ENCODE results near the gene KBTBD13.
A peak's percentile ranks its signal among the peaks of the same experiment; 100 is the strongest.
"Not testable (repeated sequence)": the region's sequence is repeated elsewhere in the genome, so short reads cannot be mapped to it uniquely, and the experiment has no call there.

KBTBD13 gene

DNA sequence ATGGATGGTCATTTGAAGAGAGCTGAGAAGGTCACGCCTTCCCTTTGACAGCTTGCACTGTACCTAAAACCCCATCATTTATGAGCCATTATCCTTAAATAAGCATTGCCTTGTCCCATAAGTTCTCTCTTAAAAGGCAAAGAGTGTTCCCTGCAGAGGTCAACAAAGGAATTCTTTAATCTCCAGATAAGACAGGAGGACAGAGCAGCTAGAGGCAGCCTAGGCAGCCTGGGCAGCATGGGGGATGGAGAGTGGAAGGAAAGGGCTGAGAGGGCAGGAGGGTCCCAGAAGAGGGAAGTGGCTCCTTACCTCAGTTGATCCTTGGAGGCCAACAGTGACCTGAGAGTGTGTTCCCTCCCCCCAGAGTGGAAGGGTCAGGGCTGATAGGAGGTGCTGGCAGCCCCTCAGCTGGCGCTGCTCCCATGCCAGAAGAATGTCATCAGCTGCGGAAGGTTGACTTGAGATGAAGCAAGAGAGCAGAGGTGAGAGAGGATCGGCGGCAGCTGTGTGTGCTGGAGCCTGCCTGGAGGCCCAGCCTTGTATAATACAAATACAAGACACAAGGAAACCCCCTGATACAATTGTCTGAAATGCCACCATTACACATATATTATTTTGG is 12.8 kb downstream of the KBTBD13 start:
- peak; percentile 72 for DNase-seq (ENCODE audit: low spot score)

DNA sequence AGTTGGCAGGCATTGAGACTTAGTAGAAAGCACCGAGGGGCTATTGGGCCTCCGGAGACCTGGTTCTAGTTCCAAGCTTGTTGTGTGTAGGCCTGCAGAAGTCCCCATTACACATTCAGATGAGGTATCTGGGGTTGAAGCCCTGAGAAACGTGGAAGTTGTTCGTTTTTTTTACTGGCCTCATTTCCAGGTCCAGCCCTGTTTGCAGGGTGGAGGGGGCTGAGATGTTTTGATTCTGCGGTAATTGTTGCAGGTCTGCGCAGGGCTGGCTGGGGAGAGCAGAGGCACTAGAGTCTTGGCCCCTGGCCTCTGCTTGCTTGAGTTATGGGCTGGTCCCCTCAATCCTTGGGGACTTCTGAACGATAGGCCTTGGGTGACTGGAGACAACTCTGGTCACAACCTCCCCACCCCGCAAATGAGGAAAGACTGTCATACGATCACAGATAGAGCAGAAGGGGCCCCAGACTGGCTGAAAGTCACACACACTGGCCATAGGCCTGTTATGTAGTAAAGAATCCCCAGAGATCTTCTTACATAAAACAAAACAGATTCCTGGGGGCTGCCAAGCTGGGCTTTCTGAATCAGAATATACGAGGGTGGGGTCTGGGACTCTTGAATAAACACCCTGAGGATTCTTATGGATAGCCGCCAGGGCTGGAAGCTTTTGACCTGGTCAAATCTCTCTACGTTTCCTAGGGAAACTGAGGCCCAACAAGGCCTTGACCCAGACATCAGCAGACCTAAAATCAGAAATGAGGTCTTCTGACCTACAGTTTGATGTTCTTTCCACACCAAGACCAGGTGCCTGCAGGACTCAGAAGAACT is 15.6 kb downstream of the KBTBD13 start:
- DNase-seq (ENCODE audit: low spot score): no peak

DNA sequence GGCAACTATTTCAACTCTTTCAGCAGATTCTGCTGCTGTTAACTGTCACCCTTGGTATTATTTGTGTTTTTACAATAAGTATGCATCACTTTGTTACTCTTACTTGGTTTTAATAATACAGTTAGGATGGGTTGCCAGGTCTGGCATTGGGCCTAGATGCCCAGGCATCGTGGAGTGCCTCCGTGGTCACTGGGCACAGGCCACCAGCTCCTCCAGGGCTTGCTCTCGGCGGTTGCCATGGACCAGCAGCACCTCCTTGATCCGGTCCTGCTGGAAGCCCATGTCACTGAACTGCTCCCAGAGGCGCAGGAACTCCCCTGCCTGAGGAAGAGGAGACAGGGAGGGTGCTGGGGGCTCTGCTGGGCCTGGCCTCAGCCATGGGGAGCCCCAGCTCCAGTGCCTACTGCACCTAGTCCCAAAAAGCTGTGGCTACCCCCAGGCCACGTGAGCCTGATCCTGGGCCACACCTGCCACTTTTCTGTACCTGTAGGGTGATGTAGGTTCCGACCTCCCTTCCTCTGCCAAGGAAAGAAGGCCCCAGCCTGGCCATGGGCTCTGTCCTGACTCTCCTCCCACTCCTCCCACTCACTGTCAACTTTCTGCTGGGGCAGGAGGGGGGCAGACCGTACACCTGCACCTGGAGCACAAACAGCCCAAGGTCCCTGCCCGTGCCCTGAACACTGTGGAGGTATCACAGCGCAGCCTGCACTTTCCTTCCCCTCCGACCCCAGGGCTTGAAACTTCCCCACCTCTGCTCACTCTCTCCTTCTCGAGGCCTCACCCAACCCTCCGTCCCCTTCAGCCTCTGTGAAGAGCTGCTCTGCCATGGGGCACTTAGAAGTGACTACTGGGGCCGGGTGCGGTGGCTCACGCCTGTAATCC is 16.6 kb downstream of the KBTBD13 start:
- DNase-seq (ENCODE audit: low spot score): no peak

DNA sequence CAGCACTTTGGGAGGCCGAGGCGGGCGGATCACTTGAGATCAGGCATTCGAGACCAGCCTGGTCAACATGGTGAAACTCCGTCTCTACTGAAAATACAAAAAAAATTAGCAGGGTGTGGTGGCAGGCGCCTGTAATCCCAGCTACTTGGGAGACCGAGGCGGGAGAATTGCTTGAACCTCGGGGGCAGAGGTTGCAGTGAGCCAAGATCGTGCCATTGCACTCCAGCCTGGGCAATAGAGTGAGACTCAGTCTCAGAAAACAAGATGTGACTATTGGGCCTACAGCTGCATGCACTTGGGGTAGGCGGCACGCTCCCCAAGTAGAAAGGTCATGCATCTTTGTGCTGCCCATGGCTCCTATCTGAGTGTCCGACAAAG is 17.2 kb downstream of the KBTBD13 start:
- not testable (repeated sequence) for DNase-seq (ENCODE audit: low spot score)

DNA sequence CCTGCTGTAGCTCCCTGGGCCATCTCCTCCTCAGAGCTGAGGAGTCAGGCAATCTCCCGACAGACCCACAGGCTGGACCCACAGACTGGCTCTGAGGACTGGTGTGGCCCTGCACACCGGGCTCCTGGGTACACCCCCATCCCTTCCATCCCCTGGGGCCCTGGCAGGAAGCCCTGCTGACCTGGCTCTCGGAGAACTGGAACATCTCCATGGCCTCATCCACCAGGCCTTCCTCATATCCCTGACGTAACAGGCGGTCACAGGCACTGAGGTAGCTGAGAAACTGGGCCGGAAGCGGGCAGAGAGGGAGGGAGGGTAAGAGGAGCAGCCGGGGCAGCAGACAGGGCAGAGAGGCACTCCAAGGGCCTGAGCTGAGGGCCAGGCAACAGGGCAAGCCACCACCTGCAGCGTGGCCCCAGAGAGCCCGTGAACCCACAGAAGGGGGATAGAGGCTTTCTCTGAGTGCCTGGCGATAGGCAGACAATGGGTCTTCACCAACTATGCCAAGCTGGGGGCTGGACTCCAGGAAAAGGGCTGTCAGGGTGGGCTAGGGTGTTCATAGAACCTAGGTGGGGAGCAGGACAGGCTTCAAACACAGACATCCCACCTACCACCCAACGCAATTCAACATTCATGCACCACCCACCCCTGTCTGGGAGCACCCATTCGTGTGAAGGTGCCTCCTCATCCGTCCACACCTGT is 17.9 kb downstream of the KBTBD13 start:
- DNase-seq (ENCODE audit: low spot score): no peak

DNA sequence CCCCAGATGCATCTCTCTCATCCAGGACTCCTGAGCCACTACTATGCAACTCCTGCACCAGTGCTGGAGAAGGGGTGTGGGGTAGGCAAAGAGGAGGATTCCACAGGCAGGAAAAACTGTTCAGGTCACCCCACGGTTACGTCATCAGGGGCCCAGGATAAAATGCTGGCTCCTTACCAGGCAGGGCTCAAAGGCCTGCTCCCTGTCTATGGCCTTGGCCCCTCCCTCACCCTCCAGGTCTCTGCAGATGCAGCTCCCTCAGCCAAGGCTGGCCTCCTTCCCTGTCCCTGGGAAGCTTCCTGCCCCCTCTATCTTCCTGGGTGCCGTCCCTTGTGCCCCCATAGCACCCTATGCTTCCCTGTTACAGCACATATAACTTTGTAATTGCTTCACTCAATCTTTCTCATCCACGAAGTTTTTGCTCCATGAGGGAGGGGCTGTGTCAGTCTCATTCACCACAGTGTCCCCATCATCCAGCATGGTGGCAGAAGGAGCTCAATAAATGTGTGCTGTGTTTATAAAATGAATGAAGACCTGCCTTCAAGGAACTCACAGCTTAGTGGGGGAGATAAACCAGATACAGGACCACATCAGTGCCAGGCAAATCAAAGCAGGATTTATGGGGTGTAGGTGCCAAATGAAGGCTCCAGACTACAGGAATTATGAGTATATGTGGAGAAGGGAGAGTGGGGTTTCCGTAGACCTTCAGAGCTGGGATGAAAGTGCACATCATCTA is 18.6 kb downstream of the KBTBD13 start:
- no peak for DNase-seq (ENCODE audit: low spot score)

DNA sequence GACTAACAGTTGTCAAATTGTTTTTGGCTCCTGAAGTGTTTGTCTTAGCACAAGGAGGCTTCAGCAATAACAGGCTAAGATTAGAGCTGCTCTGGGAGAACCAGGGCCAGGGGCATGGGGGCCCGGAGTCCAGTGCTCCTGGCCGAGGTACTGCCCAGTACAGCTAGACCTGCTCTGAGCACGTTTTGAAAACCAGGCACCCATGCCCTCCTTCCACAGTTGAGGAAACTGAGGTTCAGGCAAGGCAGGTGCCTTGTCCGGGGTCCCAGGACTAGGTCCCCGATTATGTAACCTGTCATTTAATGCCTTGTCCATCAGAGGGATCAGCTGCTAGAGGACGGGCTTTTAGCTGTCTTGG is 19.2 kb downstream of the KBTBD13 start:
- no peak for DNase-seq (ENCODE audit: low spot score)

DNA sequence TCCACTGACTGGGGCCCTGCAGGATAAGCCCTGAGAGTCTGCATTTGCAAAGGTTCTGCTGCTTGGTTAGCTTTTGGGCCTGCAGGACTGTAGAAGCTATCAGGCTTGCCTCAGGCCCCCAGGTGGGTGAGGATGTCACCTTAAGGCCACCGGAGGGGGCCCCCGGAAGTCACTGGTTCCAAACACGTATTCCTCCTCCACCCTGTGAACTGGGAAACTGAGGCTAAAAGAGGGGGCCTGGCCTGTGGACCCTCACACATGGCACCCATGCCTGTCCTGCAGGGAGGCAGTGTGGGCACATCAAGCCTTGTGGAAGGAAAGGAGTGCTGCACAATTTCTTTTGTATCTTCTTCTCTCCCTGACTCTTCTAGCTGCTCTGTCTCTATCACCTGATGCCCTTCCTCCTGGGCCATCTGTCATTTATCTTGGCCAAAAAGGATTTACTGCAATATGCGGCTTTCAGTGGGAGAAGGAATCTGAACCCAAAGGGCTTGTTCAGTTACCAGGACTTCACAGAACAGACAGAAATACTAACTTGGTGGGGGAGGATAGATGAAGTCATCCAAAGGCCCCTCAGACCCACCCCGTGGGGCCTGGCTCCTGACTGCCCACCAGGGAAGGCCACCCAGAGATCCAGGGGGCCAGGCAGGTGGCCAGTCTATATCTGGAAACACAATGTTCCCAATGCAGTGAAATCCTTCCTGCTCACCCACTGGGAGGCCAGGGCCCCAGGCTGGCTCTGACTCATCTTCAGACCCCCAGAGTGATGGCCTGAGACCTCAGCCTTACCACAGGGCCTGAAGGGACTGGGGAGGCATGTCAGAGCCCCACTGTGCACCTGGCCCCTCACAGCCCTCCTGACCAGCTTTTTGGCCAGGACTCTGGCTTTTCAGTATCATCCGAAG is 20.2 kb downstream of the KBTBD13 start:
- no peak for DNase-seq (ENCODE audit: low spot score)

DNA sequence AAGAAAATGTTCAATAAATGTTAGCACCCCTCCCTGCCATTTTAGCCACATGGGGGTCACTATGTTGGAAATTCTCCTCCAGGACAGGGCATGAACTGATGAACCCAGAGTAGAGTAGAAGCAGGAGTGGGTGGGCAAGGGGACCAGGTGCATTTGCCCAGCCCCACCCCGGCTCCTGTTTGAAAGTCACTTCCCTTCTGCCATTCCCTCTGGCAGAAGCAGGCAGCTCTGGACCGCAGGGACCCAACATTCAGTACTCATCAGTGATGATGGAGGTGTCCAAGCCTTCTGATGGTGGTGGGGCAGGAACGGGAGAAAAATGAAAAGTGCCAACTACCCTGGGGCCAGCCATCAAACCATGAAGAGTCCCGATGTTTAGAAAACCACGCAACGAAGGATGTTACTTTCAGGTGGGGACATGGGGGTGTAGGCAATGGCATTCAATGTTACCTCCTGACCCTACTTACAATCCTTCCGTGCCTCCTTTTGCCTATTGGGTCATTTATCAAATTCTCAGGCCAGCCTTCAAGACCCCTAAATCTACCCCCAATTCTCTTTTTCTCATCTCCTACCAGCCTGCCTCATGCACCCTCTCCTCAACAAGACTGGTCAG is 21.2 kb downstream of the KBTBD13 start:
- no peak for DNase-seq (ENCODE audit: low spot score)

DNA sequence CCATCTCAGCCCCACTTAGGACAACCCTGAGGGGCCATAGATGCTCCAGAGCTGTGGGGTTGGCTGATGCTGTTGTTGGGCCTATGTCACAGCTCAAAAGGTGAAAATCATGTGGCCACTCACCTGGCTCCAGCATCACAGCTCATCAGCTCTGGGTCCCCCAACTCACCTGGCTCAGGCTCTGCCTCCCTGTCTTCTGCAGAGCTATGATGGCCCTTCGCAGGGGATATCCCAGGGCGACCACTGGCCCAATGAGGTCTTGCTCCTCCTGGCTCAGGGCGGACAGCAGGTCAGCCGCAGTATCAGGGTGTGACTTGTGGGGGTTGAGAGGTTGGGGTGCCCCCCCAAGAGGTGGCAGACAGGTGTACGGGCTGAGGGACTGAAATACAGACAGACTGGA is 22.8 kb downstream of the KBTBD13 start:
- no peak for DNase-seq (ENCODE audit: low spot score)

DNA sequence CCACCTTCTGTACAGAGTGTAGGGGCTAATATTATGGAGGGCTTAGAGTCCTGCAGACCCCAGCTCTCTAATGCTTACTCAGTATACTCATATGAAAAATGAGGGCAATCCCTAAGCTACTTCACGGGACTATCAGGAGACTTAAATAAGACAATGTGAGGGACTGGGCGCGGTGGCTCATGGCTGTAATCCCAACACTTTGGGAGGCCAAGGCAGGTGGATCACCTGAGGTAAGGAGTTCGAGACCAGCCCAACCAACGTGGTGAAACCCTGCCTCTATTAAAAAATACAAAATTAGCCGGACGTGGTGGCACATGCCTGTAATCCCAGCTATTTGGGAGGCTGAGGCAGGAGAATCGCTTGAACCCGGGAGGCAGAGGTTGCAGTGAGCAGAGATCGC is 23.3 kb downstream of the KBTBD13 start:
- not testable (repeated sequence) for DNase-seq (ENCODE audit: low spot score)

DNA sequence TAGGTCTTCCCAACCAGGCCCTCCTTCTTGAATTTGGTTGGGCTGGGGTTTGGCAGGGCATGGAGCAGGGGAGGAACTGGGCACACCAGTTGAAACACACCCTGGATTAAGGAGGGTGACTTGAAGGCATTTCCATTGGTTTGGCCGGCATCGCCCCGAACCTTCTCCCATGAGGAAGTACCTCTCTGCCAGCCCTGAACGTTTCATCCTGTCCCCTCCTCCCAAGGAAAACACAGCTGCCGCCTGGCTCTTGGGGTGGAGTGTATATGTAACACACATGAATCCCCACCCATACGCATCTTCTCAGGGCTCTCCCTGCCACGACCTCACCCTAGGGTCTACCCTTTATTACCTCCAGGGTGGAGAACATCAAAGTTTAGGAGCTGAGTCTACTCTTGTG is 23.9 kb downstream of the KBTBD13 start:
- no peak for DNase-seq (ENCODE audit: low spot score)

DNA sequence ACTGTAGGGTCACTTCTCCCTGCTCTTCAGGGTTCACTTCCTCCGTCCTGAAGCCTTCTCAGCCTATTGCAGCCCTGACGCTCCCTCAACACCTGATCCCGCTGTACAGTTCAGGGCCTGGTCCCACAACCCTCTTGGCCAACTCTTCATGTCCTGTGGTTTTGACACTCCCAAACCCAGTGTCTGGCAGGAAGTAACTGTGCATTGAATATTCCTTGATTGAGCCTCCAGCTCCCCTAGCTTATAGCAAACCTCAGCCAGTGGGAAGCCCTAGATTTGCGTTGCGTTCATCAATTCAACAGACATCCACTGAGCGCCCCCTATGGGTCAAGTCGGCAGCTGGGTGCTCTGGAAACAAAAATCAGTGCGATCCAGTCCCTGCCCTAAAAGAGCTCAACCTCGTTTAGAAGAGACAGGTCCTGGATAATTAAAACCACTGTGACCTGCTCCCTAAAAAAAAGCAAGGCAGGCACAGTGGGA is 24.9 kb downstream of the KBTBD13 start:
- DNase-seq (ENCODE audit: low spot score): peak; percentile 94

DNA sequence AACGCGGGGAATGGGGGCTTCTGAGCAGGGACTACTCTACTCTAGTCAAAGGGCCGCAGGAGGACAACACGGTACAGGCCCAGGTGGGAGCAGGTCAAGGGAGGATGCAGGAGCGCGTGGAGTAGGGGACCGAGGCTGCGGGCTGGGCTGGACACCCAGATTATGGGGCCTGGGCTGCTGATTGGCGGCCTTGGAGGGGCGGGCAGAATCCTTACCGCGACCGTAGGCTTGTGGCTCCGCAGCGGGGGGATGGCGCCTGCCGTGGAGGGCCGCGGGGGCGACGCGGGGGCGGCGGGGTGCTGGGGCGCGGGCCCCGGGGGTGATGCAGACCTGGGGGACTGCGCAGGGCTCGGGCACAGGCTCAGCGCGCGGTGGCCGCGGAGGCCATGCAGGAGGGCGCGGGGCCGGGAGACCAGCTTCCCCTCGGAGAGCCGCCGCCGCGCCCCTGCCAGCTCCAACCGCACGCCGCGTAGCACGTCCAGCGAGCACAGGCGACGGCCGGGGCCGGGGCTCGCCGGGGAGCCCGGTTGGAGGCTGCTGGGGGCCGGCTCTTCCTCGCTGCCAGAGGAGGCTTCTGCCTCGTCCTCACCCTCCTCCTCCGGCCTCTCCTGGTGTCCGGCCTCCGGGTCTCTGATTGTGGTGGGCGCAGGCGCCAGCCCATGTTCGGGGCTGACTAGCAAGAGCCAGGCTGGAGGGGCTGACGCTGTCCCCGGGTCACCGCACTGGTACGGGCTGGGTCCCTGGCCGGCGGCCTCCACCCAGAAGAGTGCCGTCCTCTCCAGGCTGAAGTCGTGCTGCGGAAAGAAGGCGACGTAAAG is 25.6 kb downstream of the KBTBD13 start:
- no peak for DNase-seq (ENCODE audit: low spot score)

DNA sequence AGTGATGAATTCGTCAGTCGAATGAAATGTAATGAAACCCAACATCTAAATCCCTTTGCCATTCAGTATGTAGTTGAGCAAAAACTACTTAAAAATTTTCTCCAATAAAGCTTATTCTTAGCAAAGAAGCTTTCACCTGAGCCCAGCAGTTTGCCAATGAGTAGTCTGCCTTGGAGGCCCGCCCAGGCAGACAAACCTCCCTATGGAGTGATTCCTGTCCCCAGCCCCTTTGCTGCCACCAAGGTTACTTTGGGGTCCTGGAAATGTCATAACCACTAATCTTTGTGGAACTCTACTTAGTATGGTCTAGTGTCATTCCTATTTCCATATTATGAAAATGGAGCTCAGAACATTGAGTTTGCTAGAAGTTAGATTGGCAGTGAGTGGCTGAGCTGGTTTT is 26.4 kb downstream of the KBTBD13 start:
- DNase-seq (ENCODE audit: low spot score): no peak

DNA sequence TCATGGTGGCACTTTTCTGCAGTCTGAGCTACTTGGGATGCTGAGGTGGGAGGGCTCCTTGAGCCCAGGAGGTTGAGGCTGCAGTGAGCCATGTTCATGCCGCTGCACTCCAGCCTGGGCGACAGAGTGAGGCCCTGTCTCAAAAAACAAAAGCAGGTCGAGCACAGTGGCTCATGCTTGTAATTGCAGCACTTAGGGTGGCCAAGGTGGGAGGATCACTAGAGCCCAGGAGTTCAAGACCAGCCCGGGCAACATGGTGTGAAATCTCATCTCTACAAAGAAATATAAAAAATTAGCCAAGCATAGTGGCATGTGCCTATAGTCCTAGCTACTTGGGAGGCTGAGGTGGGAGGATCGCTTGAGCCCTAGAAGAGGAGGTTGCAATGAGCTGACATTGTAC is 28.5 kb downstream of the KBTBD13 start:
- DNase-seq (ENCODE audit: low spot score): no peak

DNA sequence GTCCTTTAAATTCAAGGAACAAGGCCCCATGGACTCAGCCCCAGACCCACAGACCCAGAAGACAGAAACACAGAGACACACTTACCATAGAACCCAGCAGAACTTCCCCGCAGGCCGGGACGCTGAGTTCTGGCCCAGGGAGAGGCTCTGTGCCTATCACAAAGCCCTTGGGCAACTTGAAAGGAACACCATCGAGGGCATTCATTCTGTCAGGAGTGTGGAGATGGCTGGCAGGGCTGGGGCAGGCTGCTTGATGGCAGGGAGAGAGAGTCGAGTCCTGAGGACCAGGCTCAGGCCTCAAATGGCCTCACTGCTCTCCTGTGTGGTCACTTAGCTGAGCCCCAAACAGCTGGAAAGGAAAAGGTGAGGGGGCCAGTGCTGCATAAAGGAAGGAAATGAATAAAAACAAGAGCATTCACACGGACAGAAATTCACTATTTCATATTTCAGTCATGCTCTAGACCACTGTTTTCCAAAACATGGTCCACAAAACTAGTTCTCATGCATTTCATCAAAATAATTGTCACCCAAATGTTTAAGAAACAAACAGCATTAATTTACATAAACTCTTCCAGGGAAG is 29.6 kb downstream of the KBTBD13 start:
- DNase-seq (ENCODE audit: low spot score): no peak

DNA sequence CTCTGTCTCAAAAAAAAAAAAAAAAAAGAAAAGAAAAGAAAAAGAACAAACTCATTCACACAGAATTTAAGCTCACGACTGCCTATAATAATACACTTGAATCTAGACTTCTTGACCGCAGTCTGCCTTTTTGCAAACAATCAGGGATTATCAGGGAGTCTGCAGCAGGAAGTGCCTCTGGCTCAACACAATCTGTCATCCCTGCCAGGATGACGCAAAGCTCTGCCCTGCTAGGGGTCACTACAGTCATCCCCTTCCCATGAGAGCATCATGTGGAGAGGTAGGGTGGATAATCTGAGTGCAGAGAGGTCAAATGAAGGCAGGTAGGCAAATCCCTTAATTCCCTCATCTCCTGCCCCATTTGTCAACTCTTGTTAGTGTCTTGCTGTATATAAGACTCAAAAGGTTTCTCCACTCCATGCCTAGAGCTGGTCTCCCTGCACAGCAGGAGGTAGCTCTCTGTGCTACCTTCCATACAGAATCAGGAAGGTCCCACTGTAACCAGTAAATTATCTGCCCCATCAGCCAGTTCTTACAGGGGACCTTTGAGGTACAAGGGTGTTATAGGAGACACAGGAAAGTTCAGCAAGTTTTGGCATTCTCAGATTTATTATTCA is 34.2 kb downstream of the KBTBD13 start:
- no peak for DNase-seq (ENCODE audit: low spot score)
